SH-SY5Y (cell line): ENCODE measurements around the gene ADAM23.

Source experiments
- GATA2 ChIP-seq: IDR thresholded peaks from 2 replicates; pipeline ENCODE4 v1.6.1; 2011; ENCODE audit warnings: mild to moderate bottlenecking, low read depth, low read length
- GATA3 ChIP-seq: IDR thresholded peaks from 2 replicates; pipeline ENCODE4 v1.6.1; 2011; ENCODE audit warnings: low read depth, mild to moderate bottlenecking, low read length, moderate library complexity

- TF ChIP-seq GATA2 (no peak), GATA3 (no peak)
Observed at GRCh38 chr2:206584323-206585116, 141.2 kb downstream of the ADAM23 start.
